CD4-positive, alpha-beta T cell treated with Interleukin-4 for 4 hours (primary cell): ENCODE data around the gene ZDHHC6.
"Not testable (repeated sequence)": the region's sequence is repeated elsewhere in the genome, so short reads cannot be mapped to it uniquely, and the experiment has no call there.

Source experiments
- DNase-seq: peaks from one replicate; pipeline ENCODE4 v3.0.0-alpha.2; 2020

Gene ZDHHC6, protein sequence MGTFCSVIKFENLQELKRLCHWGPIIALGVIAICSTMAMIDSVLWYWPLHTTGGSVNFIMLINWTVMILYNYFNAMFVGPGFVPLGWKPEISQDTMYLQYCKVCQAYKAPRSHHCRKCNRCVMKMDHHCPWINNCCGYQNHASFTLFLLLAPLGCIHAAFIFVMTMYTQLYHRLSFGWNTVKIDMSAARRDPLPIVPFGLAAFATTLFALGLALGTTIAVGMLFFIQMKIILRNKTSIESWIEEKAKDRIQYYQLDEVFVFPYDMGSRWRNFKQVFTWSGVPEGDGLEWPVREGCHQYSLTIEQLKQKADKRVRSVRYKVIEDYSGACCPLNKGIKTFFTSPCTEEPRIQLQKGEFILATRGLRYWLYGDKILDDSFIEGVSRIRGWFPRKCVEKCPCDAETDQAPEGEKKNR

DNA sequence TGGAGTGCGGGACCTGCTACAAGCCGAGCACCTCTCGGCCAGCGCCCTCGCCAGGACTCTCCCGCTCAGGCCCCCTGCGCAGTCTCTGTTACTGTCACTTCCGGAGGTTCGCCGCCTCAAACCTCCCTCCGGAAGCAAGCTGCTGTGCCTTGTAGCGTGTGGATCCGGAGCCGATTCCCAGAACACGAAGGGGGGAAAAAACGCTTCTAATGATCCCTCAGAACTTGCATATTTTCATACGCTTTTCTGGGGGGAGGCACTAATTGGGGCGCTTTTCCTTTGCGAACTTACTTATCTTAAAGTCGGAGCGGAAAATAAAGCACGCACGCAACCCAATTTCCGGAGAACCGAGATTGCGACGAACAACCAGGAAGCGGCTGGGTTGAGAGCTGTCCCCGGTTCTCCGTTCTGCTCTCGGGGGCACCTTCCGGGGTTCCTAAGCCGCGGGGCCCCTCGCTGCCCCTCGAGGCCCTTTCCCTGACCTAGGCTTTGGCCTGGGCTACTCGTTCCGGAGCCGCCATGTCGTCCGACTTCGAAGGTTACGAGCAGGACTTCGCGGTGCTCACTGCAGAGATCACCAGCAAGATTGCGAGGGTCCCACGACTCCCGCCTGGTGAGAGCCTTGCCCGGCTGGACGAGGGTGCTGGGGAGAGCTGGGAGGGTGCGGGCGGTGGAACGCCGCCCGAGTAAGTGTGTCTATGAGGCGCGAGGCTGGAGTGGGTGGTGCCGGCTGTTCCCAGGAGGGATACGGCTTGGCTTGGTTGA is at the start of gene ZDHHC6, which contains the start of gene VTI1A:
Gene ZDHHC6, minus strand, starts transcription at position 60 of the 765 bp plus-strand sequence. CDS start 1,478 bp downstream, outside the sequence.
Gene VTI1A, plus strand, starts transcription at position 361 of the 765 bp plus-strand sequence. Its CDS starts 159 bp downstream, at position 520.
- DNase-seq: peak; percentile 80

DNA sequence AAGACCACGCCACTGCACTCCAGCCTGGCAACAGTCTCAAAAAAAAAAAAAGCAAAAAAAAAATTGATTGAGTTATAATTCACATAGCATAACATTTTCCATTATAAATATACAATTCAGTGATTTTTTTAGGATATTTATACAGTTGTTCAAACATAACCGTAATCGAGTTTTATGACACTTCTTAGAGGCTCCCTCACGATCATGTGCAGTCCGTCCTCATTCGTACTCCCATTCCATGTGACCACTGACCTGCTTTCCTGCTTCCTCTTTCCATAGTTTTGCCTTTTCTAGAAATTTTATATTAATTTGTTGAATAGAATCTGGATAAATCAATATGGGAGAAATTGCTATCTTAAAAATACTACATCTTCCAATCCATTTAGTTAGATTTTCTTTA is 46.0 kb upstream of the ZDHHC6 start:
- DNase-seq: no peak

DNA sequence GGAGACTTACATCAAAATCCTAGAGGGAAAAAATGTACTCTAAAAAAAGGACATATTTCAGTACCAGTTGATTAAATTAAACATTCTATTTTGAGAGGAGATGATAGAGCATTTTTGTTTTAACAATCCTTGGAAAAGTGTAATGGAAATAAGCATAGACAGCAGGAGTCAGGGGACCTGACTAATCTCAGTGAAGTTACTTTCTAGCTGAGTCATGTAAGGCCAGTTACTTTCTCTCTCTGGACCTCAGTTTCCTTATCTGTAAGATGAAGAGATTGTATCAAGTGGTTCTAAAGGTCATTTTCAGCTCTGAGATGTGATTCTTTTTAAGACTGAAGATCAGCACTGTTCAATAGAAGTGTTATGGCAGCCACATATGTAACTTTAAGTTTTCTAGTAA is 44.4 kb upstream of the ZDHHC6 start:
- no peak for DNase-seq

DNA sequence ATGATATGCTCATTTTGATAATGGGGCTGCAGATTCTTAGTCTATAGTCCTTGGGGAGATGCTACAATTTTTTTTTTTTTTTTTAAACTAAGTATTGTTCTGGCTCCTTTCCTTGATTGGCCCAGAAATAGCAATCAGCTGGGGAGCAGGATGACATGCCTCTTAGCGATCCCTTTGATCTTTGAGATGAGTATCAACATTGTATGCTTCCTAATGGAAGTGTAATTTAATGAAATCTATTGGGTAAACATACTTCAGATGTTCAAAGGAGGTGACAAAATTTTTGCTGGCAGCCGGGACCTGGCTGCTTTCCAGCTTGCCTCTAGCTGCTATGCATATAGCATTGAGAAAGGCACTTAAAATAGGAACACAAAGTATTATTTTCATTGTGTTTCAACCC is 43.8 kb upstream of the ZDHHC6 start:
- no peak for DNase-seq

DNA sequence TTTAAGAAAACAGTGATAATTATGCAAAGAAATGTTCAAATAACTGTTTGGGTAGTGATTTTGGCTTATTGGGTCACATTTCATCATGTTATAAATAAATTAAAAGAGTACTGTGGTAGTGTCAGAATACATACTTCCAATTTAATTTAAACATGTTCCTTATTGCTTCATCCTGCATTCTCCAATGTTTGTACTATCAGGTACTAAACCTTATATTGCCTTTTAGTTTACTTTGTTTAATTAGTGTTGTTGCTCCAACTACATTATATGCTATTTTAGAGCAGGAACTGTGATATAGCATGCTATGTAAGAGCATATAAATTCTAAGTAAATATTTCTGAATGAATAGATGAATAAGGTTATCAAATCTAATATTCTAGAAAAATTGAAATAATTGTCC is 41.2 kb upstream of the ZDHHC6 start:
- no peak for DNase-seq

DNA sequence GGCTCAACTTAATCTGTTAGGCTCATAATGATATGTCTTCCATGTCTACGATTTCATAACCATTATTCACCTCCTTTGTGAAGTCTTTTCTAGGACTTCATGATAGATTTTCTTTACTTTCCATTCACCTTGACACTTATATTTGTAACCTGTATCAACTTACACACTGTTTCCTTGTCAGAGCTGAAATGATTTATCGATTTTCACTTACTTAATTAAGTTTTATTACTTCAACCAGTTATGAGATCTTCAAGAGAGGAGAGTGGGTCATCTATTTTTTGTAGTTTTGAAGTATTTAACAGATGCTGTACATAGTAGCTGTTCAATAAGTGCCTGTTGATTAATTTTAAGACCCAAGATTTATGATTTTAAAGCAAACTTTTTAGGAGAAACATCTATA is 37.7 kb upstream of the ZDHHC6 start:
- DNase-seq: no peak

DNA sequence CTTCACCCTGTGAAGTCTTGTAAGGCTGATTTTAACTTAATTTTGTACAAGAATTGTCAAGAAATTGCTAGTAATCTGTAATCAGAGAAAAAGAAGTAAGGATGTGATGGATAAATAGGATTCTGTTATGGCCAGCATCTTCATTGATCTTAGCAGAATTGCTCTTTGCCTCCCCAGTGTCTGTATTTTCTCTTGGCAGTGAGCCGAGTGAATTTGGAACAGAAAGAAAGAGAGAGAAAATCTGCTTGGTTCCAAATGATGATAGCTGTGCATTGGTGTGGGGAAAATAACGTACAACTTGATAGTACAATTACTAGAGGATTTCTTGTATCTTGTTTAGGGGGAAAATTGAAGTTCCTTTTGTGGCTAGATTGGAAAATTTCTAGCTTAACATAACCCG is 34.9 kb upstream of the ZDHHC6 start:
- no peak for DNase-seq

DNA sequence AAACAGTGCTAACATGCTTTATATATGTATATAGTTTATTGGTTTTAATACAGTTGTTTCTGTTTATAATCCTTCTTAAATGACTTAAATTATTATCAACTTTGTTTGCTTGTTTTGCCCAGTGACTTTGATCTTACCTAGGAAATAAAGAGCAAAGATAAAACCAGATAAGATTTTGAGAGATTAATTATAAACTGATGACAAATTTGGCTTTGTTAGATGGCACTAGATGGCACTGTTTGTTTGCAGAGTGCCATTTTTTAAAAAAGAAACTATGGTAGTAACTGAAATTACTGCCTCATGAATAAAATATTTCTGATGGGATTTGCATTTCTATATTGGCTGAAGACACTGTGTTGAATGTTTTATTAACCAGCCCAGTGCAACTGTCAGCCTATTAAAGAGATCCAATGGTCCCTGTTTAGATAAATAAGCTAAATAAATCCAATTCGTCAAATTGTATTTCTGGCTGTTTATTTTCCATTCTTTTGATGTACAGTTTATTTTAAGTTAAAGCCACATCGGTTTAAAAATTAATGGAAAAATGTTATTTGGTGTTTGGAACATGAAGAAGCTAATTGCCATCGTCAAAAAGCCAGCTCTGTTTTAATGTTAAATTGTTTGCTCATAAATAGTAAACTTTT is 29.0 kb upstream of the ZDHHC6 start:
- DNase-seq: peak; percentile 6

DNA sequence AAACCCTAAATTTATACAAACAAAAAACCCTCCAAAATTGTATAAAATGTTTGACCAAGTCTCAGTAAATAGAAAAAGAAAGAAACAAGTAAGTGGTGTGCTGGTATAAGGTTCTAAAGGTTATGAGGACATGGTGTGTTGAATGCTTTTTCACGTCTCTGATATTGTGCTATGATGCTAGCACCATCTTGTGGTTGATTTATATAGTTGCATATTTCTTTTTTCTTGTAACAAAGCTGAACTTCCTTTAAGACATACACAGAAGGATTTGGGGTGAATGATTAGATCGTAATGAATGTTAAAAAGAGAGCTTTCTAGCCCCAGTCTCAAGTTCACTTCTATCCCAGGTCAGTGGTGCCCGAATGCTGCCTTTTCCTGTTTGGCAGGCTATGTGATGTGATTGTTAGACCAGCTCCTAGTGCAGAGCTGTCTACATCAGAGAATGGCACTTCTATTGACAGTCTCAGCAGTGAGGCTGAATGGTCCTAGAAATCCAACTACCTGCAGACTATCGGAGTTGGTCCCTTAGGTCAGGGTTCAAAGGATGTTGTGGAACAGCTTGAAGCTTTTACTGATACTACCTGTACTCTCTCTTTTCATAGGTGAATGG is 25.3 kb upstream of the ZDHHC6 start:
- DNase-seq: peak; percentile 55

DNA sequence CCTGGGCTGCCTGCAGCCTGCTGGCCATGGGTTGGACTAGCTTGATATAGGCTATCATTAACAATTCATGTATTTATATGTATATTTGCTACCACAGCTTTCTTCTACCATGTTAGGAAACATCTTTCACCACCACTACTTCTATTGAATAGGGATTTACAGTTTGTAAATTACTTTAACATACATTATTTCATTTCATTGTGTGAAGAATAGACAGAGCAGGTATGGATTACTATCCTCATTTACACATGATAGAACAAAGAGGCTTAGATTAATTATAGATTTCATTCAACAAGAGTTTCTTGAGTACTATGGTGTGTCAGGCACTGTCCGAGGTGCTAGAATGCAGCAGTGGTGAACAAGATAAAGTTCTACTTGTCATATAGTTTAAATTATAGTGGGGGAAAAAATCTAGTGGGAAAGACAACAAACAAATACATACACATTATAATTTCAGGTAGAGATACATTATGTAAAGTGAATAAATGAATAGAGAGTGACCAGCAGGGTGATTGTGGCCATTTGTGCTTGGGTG is 20.9 kb upstream of the ZDHHC6 start:
- no peak for DNase-seq

DNA sequence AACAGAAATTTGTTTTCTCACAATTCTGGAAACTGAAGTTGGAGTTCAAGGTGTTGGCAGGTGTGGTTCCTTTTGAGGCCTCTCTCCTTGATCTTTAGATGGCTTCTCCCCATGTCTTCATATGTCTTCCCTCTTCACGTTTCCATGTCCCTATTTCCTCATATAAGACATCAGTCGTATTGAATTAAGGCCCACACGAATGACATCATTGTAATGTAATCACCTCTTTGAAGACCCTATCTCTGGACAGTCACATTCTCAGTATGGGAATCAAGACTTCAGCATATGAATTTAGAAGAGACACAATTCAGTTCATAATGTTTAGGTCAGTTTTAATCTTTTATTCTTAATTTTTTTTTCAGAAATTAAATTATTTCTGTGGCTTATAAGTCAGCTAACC is 20.1 kb upstream of the ZDHHC6 start:
- DNase-seq: no peak

DNA sequence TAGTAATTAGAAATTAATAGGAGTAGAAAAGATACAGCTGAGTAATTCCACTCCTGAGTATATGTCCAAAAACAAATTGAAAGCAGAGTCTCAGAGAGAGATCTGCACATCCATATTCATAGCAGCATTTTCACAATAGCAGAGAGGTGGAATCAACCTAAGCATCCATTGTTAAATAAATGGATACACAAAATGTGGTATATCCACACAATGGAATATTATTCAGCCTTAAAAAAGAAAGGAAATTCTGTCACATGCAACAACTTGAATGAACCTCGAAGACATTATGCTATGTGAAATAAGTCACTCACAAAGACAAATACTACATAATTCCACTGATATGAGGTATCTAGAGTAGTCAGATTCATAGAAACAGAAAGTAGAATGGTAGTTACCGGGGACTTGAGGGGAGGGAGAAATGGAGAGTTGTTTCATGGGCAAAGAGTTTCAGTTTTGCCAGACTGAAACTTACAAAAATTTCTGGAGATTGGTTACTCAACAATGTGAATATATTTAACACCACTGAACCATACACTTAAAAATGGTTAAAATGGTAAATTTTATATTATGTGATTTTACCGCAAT is 18.7 kb upstream of the ZDHHC6 start:
- no peak for DNase-seq

DNA sequence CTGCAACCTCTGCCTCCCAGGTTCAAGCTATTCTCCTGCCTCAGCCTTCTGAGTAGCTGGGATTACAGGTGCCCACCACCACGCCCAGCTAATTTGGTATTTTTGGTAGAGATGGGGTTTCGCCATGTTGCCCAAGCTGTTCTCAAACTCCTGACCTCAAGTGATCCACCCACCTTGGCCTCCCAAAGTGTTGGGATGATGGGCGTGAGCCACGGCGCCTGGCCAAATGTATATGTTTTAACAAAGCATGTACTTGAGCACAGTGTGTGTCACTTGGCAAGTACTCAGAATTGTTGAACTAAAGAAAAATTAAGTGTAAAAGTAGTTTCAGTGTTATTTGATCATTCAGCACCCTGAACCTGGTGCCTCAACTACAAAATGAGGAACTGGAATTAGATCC is 17.4 kb upstream of the ZDHHC6 start:
- not testable (repeated sequence) for DNase-seq

DNA sequence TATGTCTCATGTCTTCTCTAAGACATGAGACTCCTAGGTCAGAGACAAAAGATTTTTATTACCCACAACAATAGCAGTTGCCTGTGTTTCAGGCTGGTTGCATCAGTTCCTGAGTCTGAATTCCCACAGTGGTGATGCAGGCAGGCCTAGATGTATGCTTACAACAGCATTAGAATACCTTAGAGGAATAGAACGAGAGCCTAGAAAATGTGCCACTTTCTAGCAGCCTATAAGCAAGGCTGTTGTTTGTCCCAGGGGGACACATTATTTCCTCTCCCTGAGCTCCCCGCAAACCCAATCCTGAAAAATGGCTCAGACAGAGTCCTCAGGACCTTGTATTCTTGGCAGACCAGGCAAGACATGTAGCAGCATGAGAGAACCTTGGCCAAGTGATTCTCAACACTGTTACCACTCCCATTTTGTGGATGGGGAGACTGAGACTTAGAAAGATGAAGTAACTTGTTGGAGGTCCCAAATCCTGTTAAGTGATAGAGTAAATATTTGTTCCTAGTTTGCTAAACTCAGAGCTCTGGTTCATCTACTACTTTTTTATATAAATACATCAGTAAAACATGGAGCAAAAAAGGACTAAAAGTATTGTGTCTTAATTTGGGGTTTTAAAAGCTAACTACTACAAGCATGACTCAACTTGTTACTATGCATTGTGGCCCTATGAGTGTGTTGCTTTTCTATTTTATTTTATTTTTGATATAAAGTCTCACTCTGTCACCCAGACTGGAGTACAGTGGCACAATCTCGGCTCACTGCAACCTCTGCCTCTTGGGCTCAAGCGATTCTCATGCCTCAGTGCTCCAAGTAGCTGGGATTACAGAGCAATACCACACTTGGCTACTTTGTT is 14.5 kb upstream of the ZDHHC6 start:
- DNase-seq: no peak

DNA sequence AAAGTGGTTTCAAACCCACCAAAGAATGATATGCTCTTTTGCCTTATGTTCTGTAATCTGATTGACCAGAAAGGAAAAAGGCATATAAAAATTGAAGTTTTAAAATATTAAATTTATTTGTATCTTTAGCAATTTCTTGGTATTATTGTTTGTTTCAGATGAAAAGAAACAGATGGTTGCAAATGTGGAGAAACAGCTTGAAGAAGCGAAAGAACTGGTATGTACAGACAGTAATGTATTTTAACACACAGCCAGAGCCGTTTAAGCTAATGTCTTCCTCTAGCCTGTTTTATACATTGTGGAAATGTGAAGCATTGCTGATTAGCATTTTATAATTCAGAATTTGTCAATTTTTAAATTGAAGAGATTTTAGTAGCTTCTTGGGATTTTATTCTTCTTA is 13.7 kb upstream of the ZDHHC6 start:
- DNase-seq: no peak

DNA sequence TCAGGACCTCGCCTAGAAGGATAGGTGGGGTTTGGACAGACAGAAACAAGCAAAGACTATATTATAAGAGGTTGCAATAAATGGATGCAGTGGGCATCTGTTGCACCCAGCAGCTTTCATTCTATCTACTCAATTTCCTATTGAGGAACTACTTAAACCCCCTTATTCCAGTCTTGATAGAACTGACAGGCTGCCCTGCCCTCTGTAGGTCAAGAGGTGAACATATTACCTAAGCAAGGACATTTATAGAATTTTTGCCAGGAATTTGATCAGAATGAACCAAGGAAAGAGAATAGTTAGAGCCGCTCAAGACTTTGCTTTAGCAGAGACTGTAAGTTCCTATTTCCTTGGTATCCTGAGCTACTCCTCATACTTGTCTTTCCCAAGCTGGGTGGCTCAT is 9.8 kb upstream of the ZDHHC6 start:
- DNase-seq: no peak

DNA sequence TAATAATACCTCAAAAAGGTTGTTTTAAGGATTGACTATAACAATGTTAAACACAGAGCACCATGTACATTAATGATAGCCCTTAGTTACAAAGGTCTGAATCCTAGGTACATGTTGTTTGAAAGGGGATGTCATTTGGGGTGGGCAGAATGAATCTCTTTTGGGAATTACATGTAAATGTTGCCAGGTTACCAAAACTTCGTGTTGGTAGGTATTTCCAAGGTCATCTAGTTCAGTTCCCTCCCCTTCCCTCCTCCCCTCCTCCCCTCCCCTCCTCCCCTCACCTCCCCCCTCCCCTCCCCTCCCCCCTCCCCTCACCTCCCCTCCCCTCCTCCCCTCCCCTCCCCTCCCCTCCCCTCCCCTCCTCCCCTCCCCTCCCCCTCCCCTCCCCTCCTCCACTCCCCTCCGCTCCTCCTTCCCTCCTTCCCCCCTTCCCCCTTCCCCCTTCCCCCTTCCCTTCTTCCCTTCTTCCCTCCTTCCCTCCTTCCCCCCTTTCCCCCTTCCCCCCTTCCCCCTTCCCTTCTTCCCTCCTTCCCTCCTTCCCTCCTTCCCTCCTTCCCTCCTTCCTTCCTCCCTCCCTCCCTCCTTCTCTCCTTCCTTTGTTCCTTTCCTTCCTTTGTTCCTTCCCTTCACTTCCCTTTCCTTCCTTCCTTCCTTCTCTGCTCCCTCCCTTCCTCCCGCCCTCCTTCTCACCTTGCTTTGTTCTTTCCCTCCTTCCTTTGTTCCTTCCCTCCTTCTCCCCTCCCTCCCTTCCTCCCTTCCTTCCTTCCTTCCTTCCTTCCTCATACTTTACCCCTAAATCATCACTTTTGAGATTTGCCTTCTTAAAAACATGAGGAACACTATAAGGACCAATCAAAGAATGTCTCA is 8.4 kb upstream of the ZDHHC6 start:
- no peak for DNase-seq

DNA sequence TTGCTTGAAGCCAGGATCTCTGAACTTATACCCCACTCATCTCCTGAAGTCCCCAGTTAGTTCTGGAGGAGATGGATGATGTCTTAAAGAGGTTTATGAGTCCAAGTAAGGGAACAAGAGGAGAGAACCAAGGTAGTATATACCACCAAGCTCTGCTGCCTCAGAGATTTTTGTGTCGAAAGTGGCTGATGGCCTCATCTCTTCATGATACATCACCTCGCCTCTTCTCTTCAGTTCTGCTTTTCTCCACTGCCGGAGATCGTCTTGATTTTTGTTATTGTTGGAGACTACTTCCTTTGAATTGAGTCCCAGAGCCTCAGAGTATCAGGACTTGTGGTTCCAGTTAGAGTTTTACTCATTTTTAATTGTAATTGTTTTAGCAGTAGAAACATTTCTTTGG is 2.2 kb upstream of the ZDHHC6 start:
- no peak for DNase-seq

DNA sequence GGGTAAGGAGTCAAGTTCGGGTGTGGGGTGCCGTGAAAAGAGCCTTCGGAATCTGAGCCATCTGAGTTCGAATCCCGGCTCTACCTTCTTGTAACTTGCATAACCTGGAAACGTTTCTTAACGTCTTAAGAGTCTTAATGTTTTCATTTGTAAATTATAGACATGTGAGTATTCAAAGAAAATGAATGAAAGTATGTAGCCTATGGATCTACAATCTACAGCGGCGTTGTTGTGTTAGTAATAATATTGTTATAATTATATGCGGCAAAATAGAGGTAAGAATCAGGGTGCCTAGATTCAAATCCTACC is 860 bp upstream of the ZDHHC6 start:
- no peak for DNase-seq

DNA sequence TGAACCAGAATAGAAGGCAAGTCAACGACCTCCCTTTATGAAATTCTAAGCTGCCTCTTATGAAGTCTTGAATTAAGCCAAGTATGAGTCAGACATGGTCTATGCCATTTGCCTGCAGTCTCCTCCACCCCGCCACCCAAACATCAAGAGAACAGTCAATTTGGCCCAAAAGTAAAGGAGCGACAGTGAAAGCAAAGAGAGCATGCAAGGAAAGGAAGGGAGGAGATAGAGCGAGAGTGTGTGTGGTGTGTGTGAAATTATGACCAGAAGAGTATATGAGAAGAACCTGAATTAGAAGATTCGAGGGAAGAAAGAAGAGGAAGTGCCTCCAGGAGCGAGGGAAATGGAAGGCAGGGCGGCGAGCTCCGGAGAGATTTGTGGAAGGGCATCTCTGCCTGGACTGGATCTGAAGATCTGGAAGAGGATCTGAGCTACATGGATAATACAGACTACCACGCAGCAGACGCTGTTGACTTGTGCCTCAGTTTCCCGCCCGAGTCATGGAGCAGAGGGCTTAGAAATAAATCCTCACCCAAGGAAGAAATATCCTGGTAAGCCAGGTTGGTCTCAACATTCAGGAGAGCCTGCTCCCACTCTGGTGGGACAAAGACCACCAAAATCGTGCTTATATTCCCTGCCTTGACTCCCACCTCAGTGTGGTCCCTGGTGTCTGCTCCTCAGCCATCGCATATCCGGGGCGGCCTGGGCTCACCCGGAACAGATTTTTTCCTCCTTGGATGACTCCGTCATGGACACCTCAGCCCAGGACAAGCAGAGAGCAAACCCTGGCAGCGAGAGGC is 459 bp downstream of the ZDHHC6 start:
- no peak for DNase-seq
